Adrenal gland (tissue), 12 donors: ENCODE data around the gene FANCE. TPM values are rescaled to one million over a fixed set of nuclear protein-coding genes. Genes with fewer than 3 reads are reported as not detected.

ENCODE experiments used
- DNase-seq, 7 donors: peaks; one replicate each; pipeline ENCODE4 v3.0.0-alpha.2; 2019 to 2020
- H3K27ac ChIP-seq, 5 donors: fragments of 200-600 bp; sonication (generic) in 4 of 5; 1 replicate in 3 of 5; 2 replicates in 2 of 5; pipeline versions ENCODE4 v1.5.1 to v1.8.0; 2016 to 2020; ENCODE audit warnings: mild to moderate bottlenecking in 1 of 5
- H3K27me3 ChIP-seq: fragments of 200-600 bp; 2 replicates; pipeline ENCODE4 v1.8.0; 2021
- H3K36me3 ChIP-seq, 2 donors: fragments of 200-600 bp; replicated peaks in 1 of 2; 1 replicate in 1 of 2; 2 replicates in 1 of 2; pipeline versions ENCODE4 v1.5.1 to v1.8.0; 2018 to 2022
- H3K4me1 ChIP-seq, 2 donors: fragments of 200-600 bp; replicated peaks in 1 of 2; 1 replicate in 1 of 2; 2 replicates in 1 of 2; pipeline versions ENCODE4 v1.5.1 to v1.8.0; 2018 to 2021
- H3K4me3 ChIP-seq, 4 donors: fragments of 200-600 bp; sonication (generic) in 3 of 4; one replicate each; pipeline ENCODE4 v1.5.1; 2016 to 2018
- H3K9me3 ChIP-seq, 3 donors: fragments of 200-600 bp; sonication (generic) in 1 of 3; replicated peaks in 1 of 3; 1 replicate in 2 of 3; 2 replicates in 1 of 3; pipeline versions ENCODE4 v1.5.1 to v1.8.0; 2016 to 2021
- POLR2A ChIP-seq, 2 donors: fragments of 450-650 bp; IDR thresholded peaks; one replicate each; pipeline ENCODE4 v1.6.1; 2017; ENCODE audit warnings: antibody characterized with exemption in 2 of 2, mild to moderate bottlenecking in 2 of 2, moderate library complexity in 1 of 2
- WGBS, 4 donors: extraction: QIAGEN DNeasy Blood & Tissue Kit in 2 of 4; methylation state at CpG; one replicate each; pipeline versions ENCODE4 v1.1.5 to v1.1.7; 2013 to 2017; 5-methylcytosine and 5-hydroxymethylcytosine counted together
- intact Hi-C, 2 donors: fragments of 100-400 bp; cut with DNase I; formaldehyde crosslinking; loops; one replicate each; pipeline versions ENCODE4 v1.14.1 to v1.15.0; 2022 to 2023
- polyA plus RNA-seq, 3 donors: library from polyadenylated mRNA; stranded (reverse); fragments of 200-250 nt in 2 of 3; fragments of 350-450 nt in 1 of 3; fragmentation: Illumina TruSeq in 1 of 3; extraction: RNeasy Lipid Tissue Mini Kit (QIAGEN cat#74804) in 1 of 3; gene quantifications; one replicate each; pipeline ENCODE4 v1.2.3, GENCODE V29; 2013 to 2014
- total RNA-seq, 9 donors: library from RNA; depleted of rRNA in 4 of 9; stranded (reverse); fragments of >200 nt in 4 of 9; fragments of 120-200 nt in 1 of 9; fragmentation: NEBNext Ultra II Directional in 1 of 9; extraction: Animal tissue kit (Norgen Biotek cat#: 25700) in 1 of 9; gene quantifications; one replicate each; pipeline versions ENCODE4 v1.1.0 to v1.2.4, GENCODE V29; 2013 to 2023
- TF ChIP-seq, protein P1 (sequence below), 6 experiments: fragments of 450-650 bp in 4 of 6; fragments of 200-600 bp in 2 of 6; sonication (generic) in 1 of 6; IDR thresholded peaks; 1 replicate in 5 of 6; 2 replicates in 1 of 6; pipeline versions ENCODE4 v1.5.1 to v1.8.0; 2016 to 2021; ENCODE audit warnings: antibody characterized with exemption in 6 of 6, mild to moderate bottlenecking in 2 of 6, moderate library complexity in 1 of 6
- donor health status: healthy with polysubstance abuse.
- donor health status: Bipolar disorder and iron deficiency.
- donor health status: DM: yes; HTN: yes; CAD: no.
- donor health status: DM: no; HTN: no; CAD: no.
- donor health status: DM: no; HTN: no; CAD: no.
- donor health status: DM: yes; HTN: yes; CAD: no.

Gene FANCE
- total and polyA plus RNA-seq, 12 donors, result 1.0 to 5.3 (median 2.1) TPM

DNA sequence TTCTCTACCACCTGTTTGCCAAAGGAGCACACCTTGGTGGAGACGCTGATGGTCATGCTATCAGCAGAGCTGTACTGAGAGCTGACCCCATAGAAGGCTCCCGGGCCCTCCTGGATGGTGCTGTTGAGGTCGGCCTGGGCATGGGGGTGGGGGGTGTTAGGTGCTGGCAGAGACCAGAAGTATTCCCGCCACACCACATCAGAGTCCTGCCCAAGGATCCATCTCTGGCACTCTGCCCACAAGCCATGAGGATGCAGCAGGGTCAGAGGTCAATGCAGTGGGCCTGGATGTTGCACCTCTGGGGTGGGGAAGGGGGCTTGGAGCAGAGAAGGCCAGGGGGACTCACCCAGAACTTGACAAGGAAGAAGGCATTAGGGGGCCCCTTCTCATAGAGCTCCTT, 23.4 kb downstream of the FANCE start:
- Histone ChIP-seq H3K27me3 (no peaks in the 10 kb centered on the region), H3K36me3 (peaks cover 0 to 17% of the 10 kb centered on the region in 2 donors), H3K4me3 (no peak overlapping the region), H3K4me1 (peaks cover 0 to 27% of the 10 kb centered on the region in 2 donors), H3K9me3 (no peaks in the 10 kb centered on the region), H3K27ac (no peak overlapping the region)
- 80 to 91% (median 85%) methylated on average over 1 to 4 of the region's 4 CpGs for WGBS, 4 donors
- intact Hi-C loops, result no loop called here
- TF ChIP-seq, protein P1, sequence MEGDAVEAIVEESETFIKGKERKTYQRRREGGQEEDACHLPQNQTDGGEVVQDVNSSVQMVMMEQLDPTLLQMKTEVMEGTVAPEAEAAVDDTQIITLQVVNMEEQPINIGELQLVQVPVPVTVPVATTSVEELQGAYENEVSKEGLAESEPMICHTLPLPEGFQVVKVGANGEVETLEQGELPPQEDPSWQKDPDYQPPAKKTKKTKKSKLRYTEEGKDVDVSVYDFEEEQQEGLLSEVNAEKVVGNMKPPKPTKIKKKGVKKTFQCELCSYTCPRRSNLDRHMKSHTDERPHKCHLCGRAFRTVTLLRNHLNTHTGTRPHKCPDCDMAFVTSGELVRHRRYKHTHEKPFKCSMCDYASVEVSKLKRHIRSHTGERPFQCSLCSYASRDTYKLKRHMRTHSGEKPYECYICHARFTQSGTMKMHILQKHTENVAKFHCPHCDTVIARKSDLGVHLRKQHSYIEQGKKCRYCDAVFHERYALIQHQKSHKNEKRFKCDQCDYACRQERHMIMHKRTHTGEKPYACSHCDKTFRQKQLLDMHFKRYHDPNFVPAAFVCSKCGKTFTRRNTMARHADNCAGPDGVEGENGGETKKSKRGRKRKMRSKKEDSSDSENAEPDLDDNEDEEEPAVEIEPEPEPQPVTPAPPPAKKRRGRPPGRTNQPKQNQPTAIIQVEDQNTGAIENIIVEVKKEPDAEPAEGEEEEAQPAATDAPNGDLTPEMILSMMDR (IDR thresholded peaks at IDR 0.05), result no peak
- no peak for TF ChIP-seq POLR2A (IDR thresholded peaks at IDR 0.05)
- no peak for DNase-seq

DNA sequence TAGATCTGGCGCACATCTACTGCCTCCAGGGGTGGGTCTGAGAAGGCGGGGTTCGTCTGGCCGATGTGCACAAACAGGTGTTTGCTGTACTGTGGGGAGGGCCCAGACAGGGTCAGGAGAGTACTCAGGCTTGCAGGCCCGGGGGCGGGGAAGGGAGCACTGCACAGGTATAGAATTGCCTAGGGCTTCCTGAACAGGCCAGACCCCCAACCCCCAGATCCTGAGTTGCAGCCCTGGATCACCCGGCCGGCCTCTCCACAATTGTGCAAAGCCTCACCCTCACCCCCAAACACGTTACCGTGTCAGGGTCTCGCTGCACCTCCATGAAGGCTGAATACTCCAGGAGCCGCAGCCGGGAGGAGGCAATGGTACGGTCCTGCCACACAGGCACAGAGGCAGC, 23.9 kb downstream of the FANCE start:
- Histone ChIP-seq H3K27ac (no peak overlapping the region), H3K9me3 (no peaks in the 10 kb centered on the region), H3K27me3 (no peaks in the 10 kb centered on the region), H3K4me3 (no peak overlapping the region), H3K36me3 (peaks cover 0 to 12% of the 10 kb centered on the region in 2 donors), H3K4me1 (peaks cover 0 to 27% of the 10 kb centered on the region in 2 donors)
- TF ChIP-seq POLR2A (IDR thresholded peaks at IDR 0.05), result no peak
- TF ChIP-seq, protein P1 (IDR thresholded peaks at IDR 0.05), result no peak
- DNase-seq, result no peak
- 84 to 96% (median 92%) methylated on average over 13 to 14 of the region's 14 CpGs for WGBS, 4 donors
- intact Hi-C loops, result no loop called here

DNA sequence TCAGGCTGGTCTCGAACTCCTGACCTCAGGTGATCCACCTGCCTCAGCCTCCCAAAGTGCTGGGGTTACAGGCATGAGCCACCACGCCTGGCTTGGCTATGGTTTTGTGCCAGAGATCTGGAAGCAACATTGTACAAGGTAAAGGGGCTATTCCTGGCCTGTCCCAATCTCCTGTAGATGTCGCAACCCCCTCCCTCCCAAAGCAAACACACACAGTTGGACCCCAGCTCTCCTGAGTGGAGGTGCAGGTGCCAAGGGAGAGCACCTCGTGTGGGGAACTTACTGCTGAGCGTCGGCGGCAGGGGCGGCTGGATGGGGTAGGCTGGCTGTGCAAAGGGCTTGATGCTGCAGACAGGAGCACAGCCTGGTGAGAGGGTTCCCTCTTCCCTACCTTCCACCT, 24.9 kb downstream of the FANCE start:
- Histone ChIP-seq H3K4me3 (no peak overlapping the region), H3K9me3 (no peaks in the 10 kb centered on the region), H3K27me3 (no peaks in the 10 kb centered on the region), H3K4me1 (peaks cover 0 to 24% of the 10 kb centered on the region in 2 donors), H3K27ac (no peak overlapping the region), H3K36me3 (peaks cover 0 to 3% of the 10 kb centered on the region in 2 donors)
- TF ChIP-seq, protein P1 (IDR thresholded peaks at IDR 0.05), result no peak
- TF ChIP-seq POLR2A (IDR thresholded peaks at IDR 0.05), result no peak
- intact Hi-C loops, result no loop called here
- no peak for DNase-seq
- WGBS, 4 donors, result 88 to 95% (median 90%) methylated on average over 6 to 8 of the region's 8 CpGs

DNA sequence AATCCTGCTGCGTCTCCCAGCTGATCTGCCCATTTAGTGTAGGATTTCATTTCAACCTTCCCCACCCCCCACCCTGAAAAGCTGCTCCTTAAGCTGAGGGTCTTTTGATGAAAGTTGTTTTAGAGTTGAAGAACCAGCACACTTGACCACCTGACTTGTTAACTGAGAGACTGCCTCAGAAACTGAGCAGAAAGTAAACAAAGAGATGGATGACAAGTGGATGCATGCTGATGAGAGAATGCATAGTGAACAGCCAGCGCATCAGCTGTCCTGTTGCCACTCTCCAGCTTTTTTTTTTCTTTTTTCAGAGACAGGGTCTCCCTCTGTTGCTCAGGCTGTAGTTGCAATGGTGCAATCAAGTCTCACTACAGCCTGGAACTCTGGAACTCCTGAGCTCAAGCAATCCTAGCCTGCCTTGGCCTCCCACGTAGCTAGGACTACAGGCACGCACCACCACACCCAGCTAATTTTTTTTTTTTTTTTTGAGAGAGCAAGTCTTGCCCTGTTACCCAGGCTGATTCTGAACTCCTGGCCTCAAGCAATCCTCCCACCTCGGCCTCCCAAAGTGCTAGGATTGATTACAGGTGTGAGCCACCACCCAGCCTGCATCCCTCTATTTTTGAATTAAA, 25.5 kb downstream of the FANCE start:
- DNase-seq, result no peak
- peaks cover 0 to 17% of the 10 kb centered on the region in 2 donors for H3K4me1 ChIP-seq
- no peaks in the 10 kb centered on the region for H3K36me3 ChIP-seq
- no peak for TF ChIP-seq POLR2A (IDR thresholded peaks at IDR 0.05)
- TF ChIP-seq, protein P1 (IDR thresholded peaks at IDR 0.05), result no peak
- no peaks in the 10 kb centered on the region for H3K9me3 ChIP-seq
- no peaks in the 10 kb centered on the region for H3K27me3 ChIP-seq
- H3K4me3 ChIP-seq, result no peak overlapping the region
- WGBS, 4 donors, result 95 to 98% (median 97%) methylated on average over 5 of the region's 5 CpGs
- no peak overlapping the region for H3K27ac ChIP-seq
- intact Hi-C loops, result no loop called here
